GM04504 (cell line): ENCODE data around the gene SLC41A1.
"Not testable (repeated sequence)": the region's sequence is repeated elsewhere in the genome, so short reads cannot be mapped to it uniquely, and the experiment has no call there.

ENCODE experiments used
- DNase-seq: peaks from one replicate; pipeline ENCODE4 v3.0.0-alpha.2; 2012; ENCODE audit warnings: low read depth

Gene SLC41A1

DNA sequence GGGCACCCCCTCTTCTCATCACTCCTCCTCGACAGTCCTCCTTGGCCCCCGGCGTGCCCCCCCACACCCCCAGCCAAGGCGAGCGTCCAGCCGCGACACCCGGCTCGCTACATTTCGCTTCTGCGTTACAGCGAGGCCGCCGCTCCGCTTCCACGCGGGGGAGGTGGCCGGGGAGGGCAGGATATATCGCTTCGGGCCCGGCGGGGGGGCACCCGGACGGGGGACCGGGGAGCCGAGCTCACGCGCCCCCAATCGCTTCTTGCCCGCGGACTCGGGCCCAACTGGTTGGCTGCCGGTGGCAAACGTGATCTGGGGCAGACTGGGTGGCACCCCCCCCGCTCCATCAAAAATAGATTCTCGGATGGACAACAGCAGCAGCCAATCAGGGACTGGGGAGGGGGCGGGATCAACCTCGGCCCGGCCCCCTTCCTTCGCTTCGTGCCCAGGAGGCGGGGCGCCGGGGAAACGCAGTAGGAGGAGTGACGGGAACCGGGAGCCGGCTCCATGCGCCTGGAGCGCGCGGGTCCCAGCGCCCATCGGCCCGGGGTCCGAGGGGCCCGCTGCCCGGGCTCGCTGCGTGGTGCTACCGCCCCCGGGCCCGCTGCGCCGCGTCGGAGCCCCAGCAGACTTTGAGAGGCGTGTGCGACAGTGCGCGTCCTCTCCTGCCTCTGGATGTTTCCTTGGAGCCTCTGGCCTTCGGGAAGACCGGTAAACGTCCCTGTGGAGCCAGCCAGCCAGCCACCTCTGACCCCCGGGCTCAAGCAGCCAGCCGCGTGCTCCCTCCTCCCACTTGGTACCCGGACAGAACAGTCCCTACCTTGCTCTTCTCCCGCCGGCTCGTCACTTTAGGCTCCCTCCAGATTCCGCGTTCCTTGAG lies at the start of gene SLC41A1:
Gene SLC41A1 (minus strand): TSS at position 321 of the 877 bp plus-strand sequence. CDS start 2,757 bp downstream, outside the sequence.
- peak; percentile 86 for DNase-seq

DNA sequence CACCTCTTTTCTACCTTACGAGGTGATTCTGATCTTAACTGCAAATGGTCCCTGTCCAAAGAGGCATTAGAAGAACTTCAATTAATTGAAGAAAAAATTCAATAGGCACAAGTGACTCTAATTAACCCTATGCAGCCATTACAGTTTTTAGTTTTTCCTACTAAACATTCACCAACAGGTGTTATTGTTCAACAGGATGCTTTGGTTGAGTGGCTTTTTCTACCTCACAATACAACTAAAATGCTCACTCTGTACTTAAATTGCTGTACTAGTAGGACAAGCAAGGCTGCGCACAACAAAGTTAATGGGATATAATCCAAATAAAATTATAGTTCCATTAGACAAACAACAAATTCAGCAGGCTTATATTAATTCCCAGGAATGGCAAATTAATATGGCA lies 48.5 kb upstream of the SLC41A1 start:
- no peak for DNase-seq

DNA sequence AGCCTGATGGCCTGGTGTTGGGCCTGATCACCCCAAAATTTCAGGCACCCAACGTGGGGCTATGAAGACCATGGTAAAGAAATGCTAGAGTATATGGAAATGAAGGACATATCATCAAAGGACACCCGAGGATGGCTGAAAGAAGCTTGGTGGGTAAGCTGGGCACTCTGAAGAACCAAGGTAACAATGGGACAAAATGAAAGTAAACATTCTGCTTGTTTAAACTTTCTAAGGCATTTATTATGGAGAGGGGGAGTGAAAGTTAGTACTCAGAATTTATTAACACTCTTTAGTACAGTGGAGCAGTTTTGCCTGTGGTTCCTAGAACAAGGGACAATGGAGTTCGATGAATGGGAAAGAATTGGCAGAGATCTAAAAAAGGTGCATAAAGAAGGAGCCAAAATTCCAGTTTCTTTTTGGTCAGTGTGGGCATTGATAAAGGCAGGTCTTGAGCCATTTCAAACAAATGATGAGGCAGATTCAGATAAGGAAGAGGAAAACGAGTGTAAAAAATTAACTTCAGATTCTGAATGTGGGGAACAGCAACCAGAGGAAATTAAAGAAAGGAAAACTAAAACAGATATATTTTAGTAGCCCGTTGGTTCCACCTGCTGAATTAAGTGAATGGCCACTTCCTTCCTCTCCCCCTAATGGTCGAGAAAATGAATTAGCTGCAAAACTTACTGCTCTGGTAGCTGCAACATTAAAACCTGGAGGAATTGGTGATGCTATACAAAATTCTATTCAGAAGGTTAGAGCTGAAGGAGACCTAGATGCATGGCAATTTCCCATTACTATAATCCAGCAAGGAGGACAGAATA lies 45.4 kb upstream of the SLC41A1 start:
- no peak for DNase-seq

DNA sequence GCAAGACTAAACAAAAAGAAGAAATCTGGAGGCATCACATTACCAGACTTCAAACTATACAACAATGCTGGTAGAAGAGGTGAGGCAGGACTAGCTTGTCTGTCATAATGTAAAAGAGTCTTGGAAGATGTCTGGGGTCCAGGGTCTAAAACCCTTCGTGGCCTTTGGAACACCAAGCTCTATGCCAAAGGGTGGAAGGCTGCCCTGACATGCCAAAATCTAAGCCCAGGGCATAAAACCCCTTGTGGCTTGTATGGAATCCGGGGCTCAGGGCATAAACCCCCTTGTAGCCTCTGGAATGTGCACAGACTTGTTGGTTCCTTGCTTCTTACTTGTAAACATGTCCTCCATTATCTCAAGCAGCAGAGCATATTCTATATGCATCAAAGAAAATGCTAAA lies 44.5 kb upstream of the SLC41A1 start:
- DNase-seq, result not testable (repeated sequence)

DNA sequence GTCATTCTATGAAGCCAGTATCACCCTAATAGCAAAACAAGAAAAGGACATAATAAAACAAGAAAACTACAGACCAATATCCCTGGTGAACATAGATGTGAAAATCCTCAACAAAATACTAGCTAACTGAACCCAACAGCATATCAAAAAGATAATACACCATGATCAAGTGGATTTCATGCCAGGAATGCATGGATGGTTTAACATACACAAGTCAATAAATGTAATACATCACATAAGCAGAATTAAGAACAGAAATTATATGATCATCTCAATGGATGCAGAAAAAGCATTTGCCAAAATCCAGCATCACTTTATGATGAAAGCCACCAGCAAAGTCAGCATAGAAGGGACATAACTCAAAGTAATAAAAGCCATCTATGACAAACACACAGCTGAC lies 43.4 kb upstream of the SLC41A1 start:
- no peak for DNase-seq

DNA sequence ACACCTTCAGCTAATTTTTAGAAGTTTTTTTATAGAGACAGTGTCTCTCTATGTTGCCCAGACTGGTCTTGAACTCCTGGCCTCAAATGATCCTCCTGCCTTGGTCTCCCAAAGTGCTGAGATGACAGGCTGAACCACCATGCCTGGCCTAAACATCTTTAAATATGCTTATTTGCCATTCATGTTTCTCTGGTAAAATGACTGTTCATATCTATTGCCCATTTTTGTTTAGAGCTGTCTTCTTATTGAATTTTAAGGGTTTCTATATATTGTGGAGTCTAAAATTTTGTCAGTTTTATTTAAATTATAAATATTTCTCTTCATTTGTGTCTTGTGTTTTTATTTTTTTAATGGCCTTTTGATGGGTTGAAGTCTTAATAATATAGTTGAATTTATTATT lies 40.0 kb upstream of the SLC41A1 start:
- no peak for DNase-seq

DNA sequence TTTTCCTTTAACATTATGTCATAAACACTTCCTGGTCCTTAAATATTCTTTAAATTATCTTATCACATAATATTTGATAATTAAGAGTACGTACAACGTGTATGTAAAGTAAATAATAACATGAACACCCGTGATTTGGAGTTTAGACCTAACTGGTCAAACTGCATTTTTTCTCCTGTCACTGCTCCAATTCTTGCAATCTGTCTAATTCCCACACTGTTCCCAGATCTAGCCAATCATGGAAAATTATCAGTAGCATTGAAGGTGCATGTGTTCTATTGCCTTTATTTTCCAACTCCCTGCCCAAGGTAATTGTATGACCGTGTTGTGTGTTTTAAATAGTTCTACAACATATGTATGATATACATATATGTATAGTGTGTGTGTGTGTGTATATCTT lies 39.0 kb upstream of the SLC41A1 start:
- DNase-seq, result no peak

DNA sequence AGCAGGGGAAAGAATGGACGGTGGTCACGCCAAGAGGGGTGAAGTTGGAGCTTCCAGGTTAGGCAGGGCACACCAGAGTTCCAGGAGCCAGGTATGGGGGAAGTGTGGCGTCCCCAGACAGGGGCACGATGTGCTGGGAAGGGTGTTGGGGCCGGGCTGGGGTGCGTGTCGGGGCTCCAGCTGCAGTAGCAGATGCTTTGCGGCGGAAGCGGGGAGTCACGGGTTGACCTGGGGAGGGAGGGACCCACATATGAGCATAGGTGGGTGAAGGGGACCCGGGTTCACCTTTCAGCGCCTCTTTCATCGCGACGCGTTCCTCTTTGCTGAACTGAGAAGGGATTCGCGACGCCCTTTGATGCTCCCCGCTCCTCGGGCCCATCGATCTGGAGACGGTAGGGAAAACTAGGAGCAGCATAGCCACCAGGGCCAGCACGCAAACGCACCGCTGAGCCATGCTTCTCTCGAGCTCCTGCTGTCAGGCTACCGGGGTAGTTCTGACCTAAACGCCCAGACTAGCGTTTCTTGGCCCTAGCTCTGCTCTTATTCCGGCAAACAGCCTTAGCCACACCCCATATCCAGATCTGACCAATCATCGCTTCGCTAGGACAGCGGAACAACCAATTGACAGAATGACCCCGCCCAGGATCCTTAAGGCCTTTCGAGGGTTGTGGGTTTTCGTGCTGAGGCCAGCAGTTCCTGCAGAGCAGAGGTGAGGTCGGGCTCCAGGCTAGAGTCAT lies 36.8 kb upstream of the SLC41A1 start, which contains the start of gene PM20D1:
Gene PM20D1 (minus strand): TSS at position 514 of the 737 bp plus-strand sequence. CDS start 60 bp downstream, at position 454.
- DNase-seq, result peak; percentile 63

DNA sequence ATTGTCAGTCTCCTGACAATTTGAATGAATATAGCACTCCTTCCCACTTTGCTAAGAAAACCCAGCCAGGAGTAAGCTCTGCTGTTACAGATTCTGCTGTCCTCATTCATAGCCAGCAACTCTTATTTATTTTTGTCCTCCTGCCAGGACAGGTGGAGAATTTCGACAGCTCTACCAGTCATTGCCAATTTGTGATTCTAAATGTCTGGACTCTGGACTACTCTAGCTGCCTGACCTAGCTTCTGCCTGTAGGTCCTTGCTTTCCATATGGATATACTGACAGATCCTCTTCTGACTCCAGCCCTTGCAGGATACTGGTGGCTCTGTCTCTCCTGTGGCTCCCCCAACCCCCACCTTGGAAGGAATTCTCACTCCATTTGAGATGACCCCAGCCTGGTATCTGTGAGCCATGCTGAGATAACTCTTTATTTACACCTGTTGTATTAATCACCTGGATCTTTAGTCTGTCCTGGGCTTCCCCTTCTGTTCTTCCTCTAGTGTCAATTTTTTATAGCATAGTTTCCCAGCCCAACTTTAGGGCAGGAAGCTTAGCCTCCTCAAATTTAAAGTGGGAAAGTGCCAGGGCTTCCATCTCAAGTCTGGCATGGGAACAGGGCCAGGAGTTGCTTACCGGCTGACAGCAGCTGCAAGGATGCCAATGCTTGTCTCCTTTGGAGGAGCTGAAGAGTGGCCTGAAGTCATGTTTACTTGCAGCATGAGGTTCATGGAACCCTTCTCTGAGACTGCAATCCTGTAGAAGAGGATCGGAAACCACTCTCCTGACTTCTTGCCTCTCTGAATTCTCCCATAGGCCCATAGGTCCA lies 30.2 kb upstream of the SLC41A1 start:
- no peak for DNase-seq

DNA sequence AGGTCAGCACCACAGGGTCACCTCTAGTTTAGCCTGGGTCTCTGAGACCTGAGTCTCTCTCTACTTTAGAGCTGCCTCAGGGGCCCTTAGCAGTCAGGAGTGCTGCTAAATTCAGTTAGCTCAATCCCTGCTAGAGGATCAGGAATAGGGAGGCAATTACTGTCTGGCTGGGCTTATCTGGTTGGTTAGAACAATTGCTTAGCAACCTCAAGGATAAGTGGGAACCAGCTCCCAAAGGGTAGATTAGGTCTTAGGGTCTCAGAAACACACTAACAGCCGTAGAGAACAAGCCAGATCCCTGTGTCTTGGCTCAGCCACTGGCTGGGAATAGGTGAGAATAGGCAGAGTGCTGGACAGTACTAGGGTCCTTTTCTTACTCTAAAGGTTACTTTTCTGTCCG lies 29.2 kb upstream of the SLC41A1 start:
- no peak for DNase-seq

DNA sequence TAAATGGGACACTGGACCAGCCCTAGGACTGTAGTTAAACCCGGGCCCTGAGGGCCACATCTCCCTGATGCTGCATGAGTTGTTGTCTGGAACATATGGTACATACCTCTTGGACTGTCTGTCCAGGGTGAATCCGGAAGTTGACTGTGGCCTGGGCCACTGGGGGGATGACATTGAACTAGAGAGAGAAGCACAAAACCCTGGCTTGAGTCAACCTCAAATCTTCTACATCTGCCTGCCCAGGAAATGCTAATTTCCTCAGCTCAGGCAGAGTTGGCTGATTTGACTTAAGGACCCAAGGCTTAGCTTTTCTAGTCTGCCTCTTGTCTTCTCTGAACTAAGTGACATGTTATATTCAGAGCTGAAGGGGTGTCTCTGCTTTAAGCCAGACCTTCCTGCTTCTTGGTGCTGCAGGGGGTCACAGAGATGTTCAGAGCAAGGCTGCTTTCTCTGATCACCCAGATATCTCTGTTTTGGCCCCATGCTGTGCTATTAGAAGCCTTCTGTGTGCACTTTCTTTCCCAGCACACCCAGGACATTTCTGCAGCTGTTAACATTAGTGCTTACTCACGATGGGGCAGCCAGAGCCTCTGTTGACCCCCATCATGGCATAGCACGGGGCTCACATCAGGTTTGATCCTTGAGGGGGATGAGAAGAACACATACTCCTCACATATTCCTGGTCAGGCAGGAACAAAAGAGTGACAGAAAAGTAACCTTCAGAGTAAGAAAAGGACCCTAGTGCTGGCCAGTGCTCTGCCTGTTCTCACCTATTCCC lies 27.3 kb upstream of the SLC41A1 start:
- no peak for DNase-seq

DNA sequence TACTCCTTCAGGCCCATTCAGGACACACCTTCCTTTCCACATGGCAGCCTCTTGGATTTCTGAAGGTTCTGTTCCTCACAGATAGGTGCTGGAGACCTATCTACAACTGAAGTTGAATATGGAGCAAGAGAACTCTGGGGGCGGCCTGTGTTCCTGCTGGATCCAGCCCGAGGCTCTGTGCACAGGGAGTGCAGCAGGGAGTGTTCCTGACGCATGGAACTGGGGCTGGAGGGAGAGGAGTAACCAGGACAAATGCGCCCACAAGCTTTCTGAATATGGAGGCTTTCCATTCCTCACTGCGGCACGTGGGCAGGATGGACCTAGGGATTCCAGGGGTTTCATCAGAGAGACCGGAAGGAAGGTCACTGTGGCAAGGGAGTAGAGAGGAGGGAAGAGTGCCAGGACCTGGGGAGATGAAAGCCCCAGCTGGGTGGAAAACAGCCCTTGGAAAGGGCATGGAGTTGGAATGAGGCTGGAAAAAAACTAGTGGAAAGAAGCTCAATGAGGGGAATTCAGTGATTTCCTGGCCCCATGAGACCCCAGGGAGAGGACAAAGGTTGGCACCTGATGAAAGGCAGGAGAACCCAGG lies 24.5 kb upstream of the SLC41A1 start:
- DNase-seq, result no peak

DNA sequence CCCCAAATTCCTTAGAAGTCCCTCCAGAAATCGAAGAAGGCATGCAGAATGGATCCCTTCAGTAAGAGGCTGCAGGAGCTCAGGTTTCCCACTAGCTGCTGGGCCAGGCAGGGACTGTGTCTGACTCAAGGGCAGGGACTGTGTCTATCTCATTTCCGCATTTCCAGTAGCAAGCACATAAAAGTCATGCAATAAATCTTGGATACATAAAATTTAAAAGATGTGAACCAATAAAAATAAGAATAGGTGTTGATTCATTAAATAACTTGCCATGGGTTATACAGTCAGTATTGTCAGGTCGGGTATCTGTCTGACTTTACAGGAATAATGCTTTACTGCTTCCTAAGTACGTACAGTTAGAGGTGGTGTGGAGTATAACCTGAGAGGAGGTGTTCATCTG lies 21.8 kb upstream of the SLC41A1 start:
- no peak for DNase-seq

DNA sequence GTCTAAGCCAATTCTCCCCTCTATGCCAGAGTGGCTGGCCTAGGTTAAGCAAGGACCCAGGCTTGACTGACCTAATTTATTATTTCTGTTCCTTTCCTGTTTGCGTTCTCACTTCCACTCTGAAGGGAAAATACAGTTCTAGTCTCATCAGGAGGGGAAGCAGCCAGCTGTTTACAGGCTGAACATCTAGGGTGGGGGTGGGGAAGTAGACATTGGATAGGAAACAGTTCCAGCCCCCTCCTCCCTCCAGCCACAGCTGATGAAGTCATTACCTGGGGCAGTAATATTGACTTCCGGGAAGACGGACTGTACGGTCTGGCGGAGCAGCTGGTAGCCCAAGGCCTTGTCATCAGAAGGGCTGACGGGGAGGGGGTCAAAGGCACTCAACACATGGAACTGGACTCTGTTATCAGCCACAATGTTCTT lies 19.3 kb upstream of the SLC41A1 start:
- no peak for DNase-seq

DNA sequence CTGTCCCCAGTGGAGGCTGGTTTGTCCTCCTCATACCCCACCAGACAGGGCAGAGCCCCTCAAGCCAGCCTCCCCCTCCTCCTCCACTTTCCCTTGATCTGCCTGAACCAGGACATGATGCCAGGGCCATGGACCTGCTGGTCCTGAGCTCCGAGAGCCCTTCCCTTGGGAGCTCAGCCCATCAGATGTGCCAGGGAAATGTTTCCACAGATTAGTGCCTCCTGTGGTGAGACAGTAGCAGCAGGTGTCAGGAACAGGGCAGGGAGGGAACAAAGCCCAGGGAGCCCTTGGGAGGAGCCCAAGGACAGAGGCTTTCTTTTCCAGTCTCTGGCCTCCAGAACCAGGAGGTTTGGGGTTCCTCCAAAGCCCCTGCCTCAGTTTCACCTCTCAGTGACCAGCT lies 14.6 kb upstream of the SLC41A1 start:
- DNase-seq, result no peak

DNA sequence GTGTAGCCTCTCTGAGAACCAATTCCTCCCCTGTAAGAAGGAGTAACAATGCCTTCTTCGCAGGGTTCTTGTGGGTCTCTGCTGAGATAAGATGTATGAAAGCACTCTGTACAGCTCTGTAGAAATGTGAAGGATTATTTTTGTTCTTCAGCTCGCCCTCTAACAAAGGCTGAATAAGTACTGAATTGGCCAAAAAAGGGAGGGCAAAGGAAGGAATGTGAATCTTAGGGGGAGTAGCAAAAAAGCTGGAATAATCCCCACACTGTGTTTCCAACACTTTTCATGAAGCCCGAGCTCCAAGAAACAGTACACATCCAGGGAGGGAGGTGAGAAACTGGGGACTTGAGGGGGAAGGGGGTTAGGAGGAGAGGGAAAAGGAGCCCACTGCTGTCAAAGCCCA lies 14.0 kb upstream of the SLC41A1 start:
- no peak for DNase-seq

DNA sequence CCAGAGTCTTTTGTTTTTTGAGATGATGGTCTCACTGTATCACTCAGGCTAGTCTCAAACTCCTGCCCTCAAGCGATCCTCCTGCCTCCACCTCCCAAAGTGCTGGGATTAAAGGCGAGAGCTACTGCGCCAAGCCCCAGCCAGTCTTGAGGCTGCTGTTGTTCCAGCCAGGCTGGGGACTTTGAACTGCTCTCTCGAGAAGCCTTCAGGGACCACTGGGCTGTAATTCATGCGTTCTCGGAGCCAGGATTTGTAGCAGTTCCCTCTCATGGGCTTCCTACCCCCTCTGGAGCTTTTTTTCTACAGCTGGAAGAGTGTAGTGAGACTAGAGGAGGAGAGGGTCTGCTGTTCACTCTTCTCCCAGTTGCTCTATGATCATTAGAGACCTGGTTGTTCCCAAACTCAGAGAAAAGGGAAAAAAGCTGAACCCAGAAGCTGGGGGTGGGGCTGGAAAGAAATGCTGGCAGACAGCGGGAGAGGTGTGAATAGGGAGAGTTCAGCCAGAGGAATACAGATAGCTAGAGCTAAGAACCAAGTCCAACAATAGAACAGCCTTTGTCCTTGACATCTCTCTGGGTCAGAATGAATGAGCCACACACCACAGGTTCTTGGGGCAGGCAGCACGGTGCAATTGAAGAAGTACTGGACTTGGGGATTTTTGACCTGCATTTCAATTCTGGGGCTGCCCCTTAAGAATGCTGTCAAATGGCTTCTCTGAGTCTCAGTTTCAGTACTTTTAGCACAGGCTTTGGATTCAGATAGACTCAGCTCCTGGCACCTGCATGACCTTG lies 13.2 kb upstream of the SLC41A1 start:
- DNase-seq, result no peak

DNA sequence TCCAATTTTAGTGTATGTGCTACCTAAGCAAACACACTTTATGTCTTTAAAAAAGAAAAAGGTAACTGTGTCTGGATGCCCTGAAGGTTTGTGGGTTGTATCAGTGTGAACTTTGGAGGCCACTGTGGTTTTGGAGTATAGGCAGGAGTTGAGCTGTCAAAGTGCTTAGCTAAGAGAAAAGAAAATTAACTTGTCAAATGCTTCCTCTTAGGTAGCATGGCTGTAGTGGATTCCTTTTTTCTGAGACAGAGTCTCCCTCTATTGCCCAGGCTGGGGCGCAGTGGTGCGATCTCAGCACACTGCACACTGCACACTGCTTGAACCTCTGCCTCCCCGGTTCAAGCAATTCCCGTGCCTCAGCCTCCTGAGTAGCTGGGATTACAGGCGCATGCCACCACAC lies 11.2 kb upstream of the SLC41A1 start:
- no peak for DNase-seq

DNA sequence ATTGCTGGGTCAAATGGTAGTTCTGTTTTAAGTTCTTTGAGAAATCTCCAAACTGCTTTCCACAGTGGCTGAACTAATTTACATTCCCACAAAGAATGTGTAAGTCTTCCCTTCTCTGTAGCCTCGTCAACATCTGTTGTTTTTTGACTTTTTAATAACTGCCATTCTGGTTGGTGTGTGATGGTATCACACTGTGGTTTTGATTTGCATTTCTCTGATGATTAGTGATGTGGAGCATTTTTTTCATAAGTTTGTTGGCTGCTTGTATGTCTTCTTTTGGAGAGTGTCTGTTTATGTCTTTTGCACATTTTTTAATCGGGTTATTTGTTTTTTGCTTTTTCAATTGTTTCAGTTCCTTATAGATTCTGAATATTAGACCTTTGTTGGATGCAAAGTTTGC lies 10.3 kb upstream of the SLC41A1 start:
- not testable (repeated sequence) for DNase-seq
